GM21723 (cell line): ENCODE data around the gene SLC25A26.

Experiments
- ATAC-seq: cut with Tn5 transposase; IDR thresholded peaks from one replicate; pipeline ENCODE4 v1.9.1; 2021; ENCODE audit warnings: mild to moderate bottlenecking, moderate library complexity; ENCODE audit not compliant: unreplicated experiment

Gene SLC25A26, protein sequence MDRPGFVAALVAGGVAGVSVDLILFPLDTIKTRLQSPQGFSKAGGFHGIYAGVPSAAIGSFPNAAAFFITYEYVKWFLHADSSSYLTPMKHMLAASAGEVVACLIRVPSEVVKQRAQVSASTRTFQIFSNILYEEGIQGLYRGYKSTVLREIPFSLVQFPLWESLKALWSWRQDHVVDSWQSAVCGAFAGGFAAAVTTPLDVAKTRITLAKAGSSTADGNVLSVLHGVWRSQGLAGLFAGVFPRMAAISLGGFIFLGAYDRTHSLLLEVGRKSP

DNA sequence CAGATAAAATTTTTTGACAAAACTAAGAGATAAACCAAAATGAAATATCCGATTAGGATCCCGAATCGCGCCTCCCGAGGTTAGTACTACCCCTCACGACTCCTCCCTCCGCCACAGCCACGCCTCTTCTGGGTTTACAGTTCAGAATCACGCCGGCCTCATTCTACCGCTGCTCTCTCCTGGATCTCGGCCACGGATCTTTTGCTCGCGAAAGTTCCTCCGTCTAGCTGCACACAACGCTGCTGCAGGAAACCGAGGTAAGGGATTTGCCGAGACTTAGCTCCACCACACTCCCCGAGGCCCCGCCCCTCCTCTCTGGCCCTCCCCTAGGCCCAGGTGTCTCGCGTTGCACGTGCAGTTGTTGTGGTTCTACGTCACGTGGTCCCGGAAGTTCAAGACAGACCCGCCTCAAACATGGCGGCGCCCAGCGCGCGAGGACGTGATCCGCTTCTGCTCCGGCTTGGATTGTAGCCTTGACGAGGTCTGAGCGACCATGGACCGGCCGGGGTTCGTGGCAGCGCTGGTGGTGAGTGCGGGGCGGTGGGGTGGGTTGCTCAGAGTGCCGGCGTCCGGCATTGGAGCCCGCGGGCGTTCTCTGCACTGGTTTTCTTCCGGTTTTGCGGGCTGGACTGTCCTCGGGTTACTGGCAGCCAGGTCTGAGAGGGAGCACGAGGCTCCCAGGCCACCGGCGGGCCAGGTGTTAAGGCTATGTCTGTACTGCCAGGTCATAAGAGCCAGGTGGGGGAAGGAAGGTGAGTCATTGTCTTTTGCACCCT, at the start of gene SLC25A26:
TSS of gene SLC25A26 (plus strand) at position 400 of the 776 bp plus-strand sequence. CDS start at position 494, 94 bp downstream.
- ATAC-seq: peak; percentile 99

DNA sequence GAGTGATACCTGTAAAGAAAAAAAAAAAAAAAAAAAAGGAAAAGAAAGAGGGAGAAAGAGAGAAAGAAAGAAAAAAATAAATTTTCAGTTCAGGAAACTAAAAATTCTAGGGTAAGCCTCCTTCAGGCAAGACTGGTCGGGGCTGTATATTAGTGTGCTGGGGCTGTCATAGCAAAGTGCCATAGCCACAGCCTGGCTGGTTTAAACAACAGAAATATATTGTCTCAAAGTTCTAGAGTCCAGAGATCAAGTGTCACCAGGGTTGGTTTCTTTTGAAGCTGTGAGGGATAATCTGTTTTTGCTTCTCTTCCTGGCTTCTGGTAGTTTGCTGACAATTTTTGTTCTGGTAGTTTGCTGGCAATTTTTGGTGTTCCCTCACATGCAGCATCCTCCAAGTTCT, 48.4 kb upstream of the SLC25A26 start:
- ATAC-seq: no peak

DNA sequence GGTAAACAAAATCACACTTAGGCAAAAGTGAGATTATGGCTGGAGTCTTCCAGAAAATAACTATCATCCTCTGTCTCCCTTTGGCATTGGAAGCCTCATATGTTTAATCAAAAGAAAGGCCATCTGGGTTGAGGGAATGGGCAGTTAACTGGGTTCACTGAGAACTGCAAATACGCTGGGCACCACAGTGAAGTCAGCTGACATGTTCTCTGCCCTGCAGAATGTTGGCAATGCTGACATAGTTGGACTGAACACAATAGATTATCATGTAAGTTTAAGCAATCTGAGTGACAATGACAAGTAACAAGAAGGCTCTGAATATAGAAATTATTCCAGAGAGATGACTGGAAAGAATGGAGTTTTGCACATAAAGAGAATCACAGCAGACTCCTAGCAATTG, 43.8 kb upstream of the SLC25A26 start:
- no peak for ATAC-seq

DNA sequence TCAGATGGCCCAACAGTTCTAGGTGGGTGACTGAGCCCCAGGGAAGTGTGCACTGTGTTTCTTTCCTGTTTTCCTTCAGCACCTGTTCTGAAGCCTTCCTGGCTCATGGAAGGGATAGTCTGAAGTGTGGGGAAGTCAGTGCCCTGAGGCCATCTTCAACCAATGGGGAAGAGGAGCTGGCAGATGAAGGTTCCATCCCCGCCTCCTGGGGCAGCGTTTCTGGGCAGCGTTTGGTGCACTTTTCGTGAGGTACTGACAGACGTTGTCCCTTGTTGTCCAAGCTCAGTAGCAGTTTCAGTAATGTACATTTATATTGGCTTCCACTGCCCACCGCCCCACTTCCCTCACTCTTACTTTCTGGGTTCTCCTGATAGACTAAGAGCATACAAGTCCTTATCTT, 42.6 kb upstream of the SLC25A26 start:
- ATAC-seq: no peak

DNA sequence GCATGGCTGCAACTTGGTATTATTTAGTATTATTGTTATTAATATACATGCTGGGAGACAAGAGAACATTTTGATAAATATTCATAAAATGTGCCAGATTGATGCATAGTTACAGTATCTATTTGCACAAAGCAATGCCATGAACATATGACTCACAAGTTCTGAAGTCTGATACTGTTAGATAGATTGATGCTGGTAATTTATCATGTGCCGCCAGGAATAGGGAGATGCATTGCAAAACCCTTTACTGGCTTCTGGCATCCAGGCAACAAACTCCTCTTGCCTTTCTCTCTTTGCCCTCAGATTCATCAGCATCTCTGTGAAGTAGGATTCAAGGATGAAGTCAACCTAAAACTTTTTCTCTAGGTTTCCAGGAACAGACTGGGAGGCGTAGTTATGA, 41.0 kb upstream of the SLC25A26 start:
- no peak for ATAC-seq

DNA sequence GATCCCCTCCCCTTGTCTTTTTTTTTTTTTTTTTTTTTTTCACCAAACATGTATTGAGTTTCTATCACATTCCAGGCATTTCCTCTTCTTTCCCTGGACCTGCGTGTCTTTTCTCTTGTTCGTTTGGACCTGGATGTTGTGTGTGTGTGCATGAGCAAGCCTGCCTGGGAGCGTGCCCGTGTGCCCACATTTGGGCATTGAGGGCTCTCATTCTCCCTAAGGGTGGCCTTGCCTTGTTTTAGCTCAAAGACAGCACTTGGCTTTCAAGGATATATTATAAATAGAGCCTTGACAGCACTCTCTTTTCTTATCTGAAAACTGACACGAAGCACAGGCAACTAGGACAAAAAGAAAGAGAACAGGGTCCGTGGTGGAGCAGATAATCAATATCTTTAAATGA, 39.0 kb upstream of the SLC25A26 start:
- no peak for ATAC-seq

DNA sequence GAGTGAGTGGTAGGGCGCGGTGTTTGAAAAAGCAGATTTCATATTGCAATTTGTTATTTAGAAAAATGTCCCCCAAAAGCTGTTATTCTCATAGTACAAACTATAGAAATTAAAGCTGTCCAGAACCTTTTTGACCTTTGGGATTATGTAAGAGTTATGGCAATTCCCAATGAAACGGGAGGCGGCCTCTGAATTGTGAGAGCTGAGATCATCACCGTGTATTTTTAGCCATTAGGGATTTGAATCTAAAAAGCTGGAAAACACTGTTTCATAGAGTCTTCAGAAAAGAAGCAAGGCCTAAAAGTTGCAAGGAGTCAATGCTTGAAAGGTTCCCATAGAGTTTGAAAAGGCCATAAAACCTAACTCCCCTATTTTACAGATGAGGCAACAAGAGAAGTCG, 38.6 kb upstream of the SLC25A26 start:
- ATAC-seq: no peak

DNA sequence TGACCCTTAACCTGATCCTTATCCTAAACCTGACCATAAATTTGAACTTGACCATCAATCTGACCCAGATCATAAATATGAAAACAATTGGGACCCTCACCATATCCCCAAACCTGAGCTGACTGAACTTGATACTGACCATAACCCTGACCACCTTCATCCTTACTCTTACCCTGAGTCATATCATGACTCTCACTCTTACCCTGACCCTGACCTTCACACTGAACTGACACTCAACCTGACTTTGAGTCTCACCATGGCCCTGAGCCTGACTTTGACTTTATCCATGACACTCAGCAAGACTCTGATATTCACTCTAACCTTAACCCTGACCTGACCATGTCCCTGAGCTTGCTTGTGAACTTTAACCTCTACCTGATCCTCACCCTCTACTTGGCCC, 34.3 kb upstream of the SLC25A26 start:
- no peak for ATAC-seq

DNA sequence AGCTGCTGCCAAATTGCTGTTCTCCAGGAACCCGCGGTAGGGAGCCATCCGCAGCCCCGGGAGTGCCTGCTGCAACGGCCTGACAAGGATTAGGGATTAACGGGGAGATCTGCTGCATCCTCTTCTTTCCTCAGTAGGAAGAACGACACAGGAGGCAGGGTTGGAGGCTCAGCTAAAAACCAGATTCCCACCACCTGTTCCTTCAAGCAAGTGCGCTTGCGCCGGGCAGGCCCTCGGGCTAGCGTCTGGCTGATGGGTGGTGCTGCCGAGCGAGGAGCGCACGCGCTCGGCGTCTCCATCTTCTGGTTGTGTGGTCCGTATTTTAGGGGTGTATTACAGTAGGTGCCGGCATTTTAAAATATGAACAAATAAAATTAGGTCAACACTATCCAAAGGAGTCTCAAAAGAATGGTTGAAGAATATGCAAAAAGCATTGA, 25.4 kb upstream of the SLC25A26 start:
- ATAC-seq: no peak

DNA sequence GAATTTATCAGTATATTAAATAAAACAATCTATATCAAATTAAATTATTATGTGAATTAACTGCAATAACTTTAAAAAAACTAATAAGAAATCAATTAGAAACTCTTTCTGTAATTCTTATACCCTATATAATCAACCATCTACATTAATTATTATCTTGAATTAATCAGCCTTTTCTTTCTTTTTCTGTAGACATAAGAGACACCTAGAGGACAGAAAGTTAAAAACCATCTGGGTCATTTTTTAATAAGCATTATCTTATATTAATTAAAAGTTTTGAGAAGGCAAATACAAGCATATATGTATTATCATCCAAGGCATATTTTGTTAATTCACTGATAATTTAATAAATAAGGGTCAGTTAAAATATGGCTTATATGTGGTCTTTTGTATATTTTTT, 24.2 kb upstream of the SLC25A26 start:
- no peak for ATAC-seq

DNA sequence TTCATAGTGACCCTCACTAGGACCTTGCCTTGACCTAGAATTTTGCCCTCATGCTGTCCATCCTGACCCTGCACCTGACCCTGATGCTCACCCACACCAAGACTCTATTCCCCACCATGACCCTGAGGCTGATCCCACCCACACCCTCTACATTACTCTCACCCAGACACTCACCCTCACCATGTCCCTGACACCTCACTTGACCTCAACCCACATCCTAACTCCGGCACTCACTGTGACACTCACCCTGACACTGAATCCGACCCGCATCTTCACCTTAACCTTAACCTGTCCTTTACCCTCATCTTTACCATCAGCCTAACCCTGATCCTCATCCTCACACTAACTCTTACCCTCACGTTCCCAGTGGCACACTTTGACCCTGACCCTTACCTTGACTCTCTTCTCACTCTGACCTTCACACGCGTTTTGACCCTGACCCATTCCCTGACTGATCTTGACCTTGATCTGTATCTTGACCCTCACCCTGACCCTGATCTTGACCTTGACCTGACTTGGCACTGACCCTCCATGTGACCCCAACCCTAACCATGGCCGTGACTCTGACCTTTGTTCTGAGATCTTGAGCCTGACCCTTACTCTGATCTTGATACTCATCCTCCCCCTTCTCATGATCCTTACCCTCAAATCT, 22.2 kb upstream of the SLC25A26 start:
- ATAC-seq: no peak

DNA sequence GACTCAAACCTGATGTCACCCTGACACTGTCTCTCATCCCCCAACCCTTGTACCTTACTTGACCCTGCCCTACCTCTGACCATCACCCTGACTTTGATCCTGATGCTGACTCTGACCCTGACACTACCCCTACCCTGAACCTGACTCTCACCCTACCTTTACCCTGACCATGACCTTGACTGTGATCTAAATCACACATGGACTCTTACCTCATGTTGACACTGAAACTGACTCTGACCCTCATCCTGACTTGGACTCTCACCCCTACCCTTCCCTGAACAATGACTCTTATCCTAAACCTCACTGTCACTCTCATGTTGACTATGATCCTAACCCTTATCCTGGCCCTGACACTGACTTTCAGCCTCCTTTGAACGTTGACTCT, 21.7 kb upstream of the SLC25A26 start:
- no peak for ATAC-seq

DNA sequence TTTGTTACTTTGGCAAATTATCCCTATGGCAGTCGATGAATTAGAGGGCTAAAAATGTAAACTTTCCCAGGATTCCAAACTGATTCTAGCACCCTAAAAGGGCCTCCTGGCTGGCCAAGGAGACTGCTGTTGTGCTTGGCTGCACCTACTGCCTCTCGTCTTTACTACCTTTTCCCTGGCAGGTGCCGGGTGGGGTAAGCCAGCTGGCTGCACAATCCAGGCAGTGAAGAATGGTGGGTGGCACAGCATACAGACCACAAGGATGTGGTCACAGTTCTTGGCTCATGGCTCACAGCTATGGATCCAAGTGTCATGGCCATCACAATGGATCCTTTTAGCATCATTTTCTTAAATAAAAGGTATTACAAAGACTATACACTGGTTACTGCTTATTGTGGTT, 20.7 kb upstream of the SLC25A26 start:
- ATAC-seq: no peak

DNA sequence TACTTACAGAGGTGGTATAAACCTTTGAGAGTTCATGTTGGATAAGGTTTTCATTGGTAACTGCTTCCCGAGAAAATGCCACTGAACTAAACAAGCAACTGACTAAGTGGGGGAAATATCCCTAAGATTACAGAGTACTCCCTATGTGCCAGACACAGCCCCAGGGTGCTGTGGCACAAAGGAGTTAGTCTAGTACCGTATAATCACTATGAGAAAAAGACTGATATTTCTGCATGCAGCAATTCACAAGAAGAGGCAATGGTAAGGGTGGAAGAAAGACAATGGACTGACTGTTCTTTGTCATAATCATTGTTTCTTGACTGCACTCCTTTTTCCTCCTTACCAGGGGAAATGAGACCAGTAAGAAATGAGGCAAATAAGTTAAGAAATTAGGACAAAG, 20.0 kb upstream of the SLC25A26 start:
- ATAC-seq: no peak

DNA sequence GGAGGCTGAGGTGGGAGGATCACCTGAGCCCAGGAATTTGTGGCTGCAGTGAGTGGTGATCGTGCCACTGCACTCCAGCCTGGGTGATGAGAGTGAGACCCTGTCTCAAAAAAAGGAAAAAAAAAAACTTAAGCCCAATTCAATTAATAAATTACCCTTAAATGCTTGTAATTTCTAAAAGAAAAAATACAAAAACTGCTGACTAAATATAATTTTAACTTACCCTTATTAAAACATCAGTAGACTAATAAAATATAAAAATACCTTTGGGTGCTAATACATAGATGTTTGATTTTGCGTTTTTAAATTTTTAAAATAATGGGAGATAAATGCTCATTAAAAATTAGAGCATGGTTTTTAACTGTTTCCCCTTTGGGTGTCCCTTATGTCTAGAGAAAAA, 17.5 kb upstream of the SLC25A26 start:
- no peak for ATAC-seq

DNA sequence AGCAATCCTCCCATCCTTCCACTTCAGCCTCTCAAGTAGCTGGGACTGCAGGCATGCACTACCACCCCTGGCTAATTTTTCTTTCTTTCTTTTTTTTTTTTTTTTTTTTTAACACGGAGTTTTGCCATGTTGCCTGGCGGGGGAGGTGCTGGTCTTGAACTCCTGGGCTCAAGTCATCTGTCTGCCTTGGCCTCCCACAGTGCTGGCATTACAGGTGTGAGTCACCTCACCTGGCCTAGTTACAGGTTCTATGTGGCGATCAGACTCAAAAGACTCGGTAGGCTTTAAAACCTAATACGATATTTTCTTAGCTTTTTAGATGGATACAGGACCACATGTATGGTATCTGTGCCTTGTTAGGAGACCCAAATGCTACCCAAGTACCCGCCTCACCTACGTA, 14.0 kb upstream of the SLC25A26 start:
- no peak for ATAC-seq

DNA sequence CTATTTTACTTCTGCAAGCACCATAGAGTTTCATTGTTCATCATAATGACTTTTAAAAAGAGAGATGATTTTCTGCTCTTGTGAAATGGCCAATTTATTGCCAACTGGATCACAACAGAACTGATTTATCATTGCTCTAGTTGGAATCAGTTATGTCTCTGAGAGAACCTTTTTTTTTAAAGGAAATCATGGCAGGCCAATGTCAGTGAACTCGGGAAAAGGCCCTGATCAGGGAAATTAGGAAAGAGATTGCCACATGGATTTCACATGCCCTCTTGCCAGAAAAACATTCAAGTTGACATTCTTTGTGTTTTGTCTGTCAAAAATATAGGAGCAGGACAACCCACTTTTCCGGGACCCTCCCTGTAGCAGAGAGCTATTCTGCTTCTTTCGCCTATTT, 12.6 kb upstream of the SLC25A26 start:
- ATAC-seq: no peak

DNA sequence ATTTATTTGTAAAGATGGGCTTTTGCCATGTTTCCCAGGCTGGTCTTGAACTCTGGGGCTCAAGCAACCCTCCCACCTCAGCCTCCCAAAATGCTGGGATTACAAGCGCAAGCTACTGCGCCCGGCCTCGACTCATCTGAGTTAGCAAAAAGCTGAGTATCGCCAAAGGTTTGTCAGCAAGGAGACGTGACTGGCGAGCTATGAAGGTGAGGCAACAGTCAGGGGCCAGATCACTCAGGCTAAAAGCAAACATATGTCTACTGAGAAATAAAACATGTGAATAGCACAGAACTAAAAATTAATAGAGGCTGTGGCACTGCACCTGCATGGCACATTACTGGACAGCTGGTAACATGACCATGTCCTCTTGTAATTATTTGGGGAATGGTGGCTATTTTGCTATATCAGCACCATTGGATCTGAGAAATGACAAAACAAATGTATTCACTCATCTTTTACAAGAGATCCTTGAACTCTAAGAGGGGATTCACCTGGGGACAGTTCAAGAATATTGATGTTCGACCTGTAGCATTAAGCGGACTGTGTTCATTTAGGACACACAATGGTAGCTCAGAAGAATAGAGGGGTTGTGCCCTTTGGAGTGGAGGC, 10.0 kb upstream of the SLC25A26 start:
- no peak for ATAC-seq

DNA sequence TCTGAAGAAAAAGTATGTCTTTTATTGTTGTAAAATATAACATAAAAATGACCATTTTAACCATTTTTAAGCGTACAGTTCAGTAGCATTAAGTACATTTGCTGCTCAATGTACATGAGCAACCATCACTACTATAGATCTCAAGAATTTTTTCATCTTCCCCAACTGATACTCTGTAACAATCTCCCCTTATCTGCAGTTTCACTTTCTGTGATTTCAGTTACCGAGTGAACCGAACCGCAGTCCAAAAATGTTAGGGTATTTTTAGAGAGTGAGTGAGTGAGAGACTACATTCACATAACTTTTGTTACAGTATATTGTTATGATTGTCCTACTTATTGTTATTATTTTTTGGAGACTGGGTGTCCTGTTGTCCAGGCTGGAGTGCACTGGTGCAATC, 9.0 kb upstream of the SLC25A26 start:
- no peak for ATAC-seq

DNA sequence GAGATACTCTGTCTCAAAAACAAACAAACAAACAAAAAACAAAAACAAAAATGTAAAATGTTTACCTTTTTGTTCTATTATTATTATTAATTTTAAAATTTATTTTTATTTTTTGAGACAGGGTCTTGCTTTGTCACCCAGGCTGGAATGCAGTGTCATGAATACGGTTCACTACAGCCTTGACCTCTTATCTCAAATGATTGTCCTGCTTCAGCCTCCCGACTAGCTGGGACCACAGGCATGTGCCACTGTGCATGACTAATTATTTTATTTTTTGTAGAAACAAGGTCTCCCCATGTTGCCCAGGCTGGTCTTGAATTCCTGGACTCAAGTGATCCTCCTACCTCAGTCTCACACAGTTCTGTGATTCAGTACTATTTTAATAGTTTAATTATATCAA, 5.7 kb upstream of the SLC25A26 start:
- ATAC-seq: no peak

DNA sequence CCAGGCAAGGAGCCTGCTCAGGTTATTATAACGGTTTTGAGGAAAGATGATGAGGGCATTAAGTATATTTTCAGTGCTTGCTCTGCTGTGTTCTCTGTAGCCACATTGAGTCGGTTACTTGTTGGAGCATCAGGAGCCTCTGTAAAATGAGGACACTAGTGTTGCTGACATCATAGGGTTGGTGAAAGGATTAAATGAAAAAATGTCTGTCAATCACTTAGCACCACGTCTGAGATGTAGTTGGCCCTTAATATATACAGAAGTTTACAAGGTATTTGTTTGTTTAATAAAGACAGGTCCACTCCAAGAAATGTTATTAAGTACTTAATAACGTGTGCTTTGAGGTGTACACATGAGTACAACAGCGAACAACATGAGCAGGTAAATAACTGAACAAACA, 735 bp upstream of the SLC25A26 start:
- no peak for ATAC-seq

DNA sequence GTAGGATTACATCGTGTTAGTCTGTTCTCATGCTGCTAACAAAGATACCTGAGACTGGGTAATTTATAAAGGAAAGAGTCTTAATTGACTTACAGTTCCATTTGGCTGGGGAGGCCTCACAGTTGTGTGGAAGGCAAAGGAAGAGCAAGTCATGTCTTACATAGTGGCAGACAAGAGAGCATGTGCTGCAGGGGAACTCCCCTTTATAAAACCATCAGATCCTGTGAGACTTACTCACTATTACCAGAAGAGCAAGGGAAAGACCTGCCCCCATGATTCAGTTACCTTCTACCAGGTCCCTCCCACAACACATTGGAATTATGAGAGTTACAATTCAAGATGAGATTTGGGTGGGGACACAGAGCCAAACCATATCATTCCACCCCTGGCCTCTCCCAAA, 3.4 kb downstream of the SLC25A26 start:
- ATAC-seq: no peak
